NOMO-1 treated with DMSO at 0.1 percent for 48 hours (cell line): ENCODE measurements around the gene SULT1A1.
A peak's percentile ranks its signal among the peaks of the same experiment; 100 is the strongest.
"Not testable (repeated sequence)": the region's sequence is repeated elsewhere in the genome, so short reads cannot be mapped to it uniquely, and the experiment has no call there.

ENCODE experiments used
- DNase-seq: peaks from one replicate; lab custom pipeline; 2025; ENCODE audit not compliant: unreplicated experiment; lab: John Stamatoyannopoulos, UW

The SULT1A1 gene

DNA sequence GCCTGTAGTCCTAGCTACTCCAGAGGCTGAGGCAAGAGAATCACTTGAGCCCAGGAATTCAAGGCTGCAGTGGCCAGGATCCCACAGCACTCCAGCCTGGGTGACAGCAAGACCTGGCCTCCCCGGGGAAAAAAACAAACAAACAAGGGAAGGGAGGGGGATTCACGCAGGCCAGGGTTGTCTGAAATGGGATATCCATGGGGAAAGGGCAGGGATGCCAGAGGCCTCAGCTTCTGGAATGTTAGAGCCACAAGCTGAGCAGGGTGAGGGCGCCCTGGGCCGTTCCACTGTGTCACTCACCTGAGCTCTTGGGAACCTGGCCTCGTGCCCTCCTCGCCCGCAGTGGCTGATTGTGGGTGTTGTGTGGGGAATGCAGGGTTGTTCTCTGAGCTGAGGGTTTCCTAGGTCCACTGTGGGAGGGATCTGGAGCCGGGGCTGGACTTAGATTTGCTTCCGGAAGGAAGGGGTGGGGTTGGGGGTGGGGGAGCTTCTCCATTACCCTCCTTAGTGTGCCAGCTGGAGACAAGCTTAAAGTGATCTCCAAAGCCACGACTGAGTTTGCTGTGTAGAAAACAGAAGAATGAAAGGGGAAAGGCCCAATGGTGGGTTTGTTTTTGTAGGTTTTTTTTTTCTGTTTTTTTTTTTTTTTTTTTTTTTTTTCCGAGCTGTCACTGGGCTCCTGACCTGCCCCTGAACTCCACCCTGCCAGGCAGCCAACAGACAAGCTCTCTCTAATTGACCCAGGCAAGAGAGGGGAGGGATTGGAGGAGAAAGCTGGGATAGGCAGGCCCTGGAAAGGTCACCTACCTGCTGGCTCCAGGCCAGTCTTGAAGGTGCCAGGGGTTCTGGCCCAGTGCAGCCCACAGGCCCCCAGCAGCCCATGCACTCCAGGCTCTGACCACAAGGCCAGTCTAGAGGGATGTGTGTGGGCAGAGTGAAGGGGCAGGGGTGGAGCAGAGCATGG, at the start of gene SULT1A1:
TSS of gene SULT1A1 (minus strand) at position 414 of the 964 bp plus-strand sequence. CDS start 1,189 bp downstream, outside the sequence.
- DNase-seq = no peak

DNA sequence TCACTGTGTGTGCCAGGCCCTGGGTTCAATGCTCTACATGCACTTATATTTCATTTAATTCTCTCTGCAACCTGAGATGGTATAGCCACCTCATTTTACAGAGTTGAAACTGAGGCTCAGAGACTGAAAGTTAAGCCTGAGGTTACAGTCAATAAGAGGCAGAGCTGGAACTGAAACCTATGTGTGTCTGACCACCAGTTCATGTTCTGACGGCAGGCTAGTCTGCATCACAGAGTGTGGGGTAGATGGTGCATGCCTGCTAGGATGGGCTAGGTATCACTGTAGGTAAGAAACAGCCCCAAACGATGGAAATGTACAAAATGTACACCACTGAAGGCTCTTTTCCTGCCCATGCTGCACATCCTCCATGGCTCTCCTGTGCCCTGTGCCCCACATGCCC, 30.1 kb upstream of the SULT1A1 start:
- DNase-seq = not testable (repeated sequence)

DNA sequence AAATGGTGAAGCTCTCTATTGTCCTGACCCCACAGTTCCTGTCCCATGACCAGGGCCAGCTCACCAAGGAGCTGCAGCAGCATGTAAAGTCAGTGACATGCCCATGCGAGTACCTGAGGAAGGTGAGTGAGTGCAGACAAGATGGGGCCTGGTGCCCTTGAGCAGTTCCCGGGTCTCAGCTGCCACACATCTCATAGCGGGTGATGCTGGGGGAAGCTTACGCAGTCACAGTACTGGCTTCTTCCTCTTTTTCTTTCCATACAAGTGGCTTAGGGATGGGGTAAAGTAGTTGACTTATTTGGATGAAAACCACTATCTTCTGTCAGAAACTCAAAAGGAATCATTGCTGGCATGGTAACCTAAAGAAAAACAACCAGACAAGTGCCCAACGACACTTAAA, 28.5 kb upstream of the SULT1A1 start:
- DNase-seq = not testable (repeated sequence)

DNA sequence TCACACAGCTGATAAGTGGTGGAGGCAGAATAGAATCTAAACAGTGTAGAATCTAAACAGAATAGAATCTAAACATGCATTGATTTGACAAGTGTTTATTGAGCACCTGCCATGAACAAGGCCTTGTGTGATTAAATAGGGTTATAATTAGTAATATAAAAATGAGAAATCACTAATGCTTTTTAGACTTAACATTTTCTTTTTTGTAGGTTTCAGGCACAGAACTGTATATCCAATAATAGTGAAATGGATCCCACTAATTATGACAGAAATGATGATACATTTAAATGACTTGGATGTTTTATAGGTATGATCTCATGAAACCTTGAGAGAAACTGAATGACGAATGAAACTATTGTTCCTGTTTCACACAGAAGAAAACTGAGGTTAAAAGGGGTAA, 27.9 kb upstream of the SULT1A1 start, which contains the start of gene NPIPB8:
TSS of gene NPIPB8 (plus strand) at position 301 of the 400 bp plus-strand sequence. CDS start 296 bp downstream, outside the sequence.
- DNase-seq = not testable (repeated sequence)

DNA sequence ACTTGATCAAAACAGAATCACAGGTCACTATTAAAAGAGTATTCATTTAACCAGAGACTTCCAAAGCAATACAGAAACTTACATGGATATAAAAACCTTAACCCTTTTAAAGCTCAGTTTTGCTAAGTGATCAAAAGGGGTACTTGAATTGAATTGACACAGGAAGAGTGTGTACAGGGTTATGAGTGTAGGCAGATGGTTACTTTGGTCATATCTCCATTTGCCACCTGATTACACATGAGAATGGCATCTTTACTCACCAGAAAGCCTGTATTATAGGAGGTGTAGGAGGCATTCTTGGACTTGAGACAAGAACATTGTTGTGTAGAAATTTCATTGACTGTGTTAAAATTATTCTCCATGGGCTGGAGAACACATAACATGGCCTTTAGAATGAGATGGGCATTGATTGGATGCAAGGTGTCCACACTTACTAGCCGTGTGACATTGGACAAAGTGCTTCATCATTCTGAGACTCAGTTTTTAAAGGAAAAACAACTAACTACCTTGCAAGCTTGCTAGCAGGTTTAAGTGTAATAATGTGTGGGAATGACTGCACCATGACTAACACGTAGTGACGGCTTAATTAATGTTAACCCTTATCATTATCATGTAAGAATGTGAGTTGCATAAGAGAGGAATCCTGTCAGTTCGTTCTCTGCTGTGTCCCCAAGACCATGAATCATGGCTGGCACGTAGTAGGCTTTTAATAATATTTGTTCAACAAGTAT, 26.4 kb upstream of the SULT1A1 start:
- not testable (repeated sequence) for DNase-seq

DNA sequence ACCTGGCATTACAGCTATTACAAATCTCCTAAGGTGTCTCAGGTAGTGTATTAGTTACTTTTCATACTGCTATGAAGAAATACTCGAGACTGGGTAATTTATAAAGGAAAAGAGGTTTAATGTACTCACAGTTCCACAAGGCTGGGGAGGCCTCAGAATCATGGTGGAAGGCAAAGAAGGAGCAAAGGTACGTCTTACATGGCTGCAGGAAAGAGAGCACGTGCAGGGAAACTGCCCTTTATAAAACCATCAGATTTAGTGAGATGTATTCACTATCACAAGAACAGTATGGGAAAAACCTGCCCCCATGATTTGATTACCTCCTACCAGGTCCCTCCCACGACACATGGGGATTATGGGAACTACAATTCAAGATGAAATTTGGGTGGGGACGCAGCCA, 21.1 kb upstream of the SULT1A1 start:
- not testable (repeated sequence) for DNase-seq

DNA sequence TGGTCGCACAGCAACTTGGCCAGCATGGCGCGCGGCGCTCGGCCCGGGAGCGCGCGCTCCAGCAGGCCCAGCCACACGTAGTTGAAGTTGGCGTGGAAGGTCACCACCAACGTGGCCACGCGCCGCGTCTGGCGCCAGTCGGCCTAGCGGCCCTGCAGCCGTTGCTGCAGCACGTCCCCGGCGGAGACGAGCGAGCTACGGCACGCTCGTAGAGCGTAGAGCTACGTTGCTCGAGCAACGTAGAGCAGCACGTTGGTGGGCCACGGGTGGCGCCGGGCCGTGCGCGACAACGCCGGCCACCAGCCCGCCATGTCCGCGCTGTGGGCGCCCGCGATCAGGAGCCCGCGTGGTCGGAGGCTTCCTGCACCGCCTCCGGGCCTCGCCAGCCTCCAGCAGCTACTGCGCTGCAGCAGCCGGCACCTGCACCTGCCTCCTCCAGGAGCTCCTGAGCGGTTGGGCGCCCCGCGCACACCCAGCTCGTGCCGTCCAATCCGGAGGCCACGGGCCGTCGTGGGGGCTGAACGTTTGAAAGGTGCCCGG, 13.4 kb upstream of the SULT1A1 start:
- DNase-seq = peak; percentile 55

DNA sequence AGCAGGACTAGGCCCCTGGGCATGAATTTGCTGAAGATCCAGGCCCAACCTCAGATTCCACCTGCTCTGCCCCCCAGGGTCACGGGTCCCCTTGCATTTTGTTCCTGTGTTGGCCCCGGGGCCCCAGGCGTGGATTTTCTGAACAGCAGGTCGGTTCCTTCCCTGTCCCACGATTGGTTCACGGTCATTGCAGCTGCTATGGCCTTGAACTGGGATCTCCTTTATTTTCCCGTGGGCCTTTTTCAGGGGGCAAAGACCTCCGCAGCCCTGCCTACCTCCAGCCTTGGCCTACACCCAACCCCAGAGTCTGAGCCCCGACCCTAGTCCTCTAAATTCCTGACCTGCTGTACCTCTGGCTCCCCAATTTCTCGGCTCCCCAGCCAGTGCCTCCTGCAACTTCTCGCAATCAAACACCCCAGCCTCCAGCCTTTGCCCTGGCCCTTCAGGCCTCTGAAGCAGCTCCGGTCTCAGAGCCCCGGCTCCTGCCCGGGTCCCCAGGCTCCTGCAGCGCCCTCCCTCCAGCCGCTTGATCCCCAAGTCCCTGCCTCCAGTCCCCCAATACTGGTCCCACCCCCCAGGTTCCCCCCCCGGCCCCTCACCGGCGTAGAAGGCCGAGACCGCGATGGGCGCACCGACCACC, 12.8 kb upstream of the SULT1A1 start:
- DNase-seq = not testable (repeated sequence)

DNA sequence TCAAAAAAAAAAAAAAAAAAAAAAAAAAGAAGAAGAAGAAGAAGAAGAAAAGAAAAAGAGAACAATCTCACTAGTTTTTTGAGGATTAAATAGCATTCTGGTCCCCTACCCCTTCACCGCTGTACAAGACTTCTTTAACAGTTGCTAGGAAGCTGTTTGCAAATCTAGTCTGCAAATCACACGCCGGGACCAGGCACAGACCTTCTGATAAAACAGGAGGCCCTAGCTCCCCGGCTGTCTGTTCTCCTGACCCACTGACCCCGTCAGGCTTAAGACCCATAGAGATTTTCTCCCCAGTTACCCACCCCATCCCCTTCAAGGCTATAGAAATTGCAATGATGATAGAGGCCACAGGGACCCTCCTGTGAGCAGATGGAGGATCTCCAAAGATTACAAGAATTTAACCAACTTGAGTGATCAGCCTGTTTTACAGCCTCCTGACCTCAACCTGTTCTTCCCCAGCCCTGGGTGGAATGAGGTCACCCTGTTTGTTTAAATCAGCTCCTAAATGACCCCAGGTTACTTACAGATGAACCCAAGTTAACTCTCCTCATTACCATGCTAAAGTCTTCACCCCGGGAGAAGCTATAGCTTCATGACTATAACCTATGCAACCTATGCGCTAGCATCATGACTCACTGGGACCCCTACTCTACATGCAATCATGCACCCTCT, 11.8 kb upstream of the SULT1A1 start:
- no peak for DNase-seq

DNA sequence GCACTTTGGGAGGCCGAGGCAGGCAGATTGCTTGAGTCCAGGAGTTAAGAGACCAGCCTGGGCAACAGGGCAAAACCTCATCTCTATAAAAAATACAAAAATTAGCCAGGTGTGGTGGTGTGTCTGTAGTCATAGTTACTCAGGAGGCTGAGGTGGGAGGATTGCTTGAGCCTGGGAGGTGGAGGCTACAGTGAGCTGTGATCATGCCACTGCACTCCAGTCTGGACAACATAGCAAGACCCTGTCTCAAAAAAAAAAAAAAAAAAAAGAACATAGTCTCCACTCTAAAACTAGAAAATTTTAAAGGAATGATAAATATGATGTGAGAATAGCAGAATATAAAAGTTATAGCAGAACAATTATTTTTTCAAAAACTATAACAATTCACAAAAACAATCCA, 10.5 kb upstream of the SULT1A1 start:
- DNase-seq = not testable (repeated sequence)

DNA sequence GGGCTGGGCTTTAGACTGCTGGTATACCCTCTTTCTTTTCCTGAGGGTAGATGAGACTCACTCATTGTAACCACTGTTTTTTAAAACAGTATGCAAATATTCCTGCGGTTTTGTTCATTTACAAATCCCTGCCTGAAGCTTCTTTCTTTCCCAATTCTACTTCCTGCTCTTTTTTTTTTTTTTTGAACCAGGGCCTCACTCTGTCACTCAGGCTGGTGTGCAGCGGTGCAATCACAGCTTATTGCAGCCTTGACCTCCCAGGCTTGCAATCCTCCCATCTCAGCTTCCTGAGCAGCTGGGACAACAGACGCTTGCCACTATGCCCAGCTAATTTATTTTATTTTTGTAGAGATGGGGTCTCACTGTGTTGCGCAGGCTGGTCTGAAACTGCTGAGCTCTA, 8.0 kb upstream of the SULT1A1 start:
- DNase-seq = peak; percentile 49

DNA sequence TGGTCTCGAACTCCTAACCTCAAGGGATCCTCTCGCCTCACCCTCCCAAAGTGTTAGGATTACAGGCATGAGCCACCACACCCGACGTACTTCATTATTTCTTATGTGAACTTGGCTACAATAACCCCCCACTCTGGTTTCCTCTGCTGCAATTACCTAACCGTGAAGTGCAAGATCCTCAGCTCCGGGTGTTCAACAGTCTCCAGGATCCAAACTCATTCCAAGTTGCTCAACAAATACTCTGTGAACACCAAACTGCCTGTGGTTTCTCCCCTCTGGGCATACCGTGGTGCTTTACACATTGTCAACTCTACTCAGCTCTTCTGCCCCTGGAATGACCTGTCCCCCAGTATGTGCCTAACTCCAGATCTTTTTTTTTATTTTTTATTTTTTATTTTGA, 6.8 kb upstream of the SULT1A1 start:
- no peak for DNase-seq

DNA sequence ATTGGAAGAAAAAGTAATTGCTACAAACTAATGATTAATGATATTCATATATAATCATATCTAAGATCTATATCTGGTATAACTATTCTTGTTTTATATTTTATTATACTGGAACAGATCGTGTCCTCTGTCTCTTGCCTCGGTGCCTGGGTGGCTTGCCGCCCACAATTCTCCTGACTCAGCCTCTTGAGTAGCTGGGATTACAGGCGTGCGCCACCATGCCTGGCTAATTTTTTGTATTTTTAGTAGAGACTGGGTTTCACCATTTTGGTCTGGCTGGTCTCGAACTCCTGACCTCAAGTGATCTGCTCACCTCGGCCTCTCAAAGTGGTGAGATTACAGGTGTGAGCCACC, 6.4 kb upstream of the SULT1A1 start:
- not testable (repeated sequence) for DNase-seq

DNA sequence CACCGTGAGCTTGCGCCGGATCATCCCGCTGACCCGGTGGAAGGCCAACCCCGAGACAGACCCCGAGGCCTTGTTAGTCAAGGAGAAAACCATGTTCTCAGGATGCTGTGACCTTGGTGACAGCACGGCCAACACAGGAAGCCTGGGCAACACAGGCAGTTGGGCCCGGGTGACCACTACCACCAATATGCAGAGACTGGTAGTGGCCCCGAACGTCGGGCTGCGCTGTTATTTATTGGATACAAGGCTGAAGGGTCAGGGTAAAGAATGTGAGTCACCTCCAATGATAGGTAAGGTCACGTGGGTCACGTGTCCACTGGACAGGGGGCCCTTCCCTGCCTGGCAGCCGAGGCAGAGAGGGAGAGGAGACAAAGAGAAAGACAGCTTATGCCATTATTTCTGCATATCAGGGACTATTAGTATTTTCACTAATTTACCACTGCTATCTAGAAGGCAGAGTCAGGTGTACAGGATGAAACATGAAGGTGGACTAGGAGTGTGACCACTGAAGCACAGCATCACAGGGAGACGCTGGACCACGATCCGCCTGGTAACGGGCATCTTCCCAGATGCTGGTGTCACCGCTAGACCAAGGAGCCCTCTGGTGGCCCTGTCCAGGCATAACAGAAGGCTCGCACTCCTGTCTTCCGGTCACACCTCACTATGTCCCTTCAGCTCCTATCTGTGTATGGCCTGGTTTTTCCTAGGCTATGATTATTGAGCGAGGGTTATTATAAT, 5.8 kb upstream of the SULT1A1 start:
- not testable (repeated sequence) for DNase-seq

DNA sequence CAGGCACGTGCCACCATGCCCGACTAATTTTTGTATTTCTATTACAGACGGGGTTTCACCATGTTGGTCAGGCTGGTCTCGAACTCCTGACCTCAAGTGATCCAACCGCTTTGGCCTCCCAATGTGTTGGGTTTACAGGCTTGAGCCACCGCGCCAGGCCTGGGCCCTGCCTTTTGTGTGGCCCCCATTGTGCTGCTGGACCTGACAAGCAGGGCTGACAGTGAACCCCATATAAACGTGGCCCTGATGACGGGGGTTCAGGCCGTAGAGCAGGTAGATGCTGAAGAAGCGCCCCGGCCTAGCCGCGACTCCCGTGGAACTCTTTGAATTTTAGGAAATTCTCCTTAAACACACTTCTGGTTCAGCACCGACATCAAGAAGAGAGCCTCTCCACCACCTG, 4.7 kb upstream of the SULT1A1 start:
- not testable (repeated sequence) for DNase-seq

DNA sequence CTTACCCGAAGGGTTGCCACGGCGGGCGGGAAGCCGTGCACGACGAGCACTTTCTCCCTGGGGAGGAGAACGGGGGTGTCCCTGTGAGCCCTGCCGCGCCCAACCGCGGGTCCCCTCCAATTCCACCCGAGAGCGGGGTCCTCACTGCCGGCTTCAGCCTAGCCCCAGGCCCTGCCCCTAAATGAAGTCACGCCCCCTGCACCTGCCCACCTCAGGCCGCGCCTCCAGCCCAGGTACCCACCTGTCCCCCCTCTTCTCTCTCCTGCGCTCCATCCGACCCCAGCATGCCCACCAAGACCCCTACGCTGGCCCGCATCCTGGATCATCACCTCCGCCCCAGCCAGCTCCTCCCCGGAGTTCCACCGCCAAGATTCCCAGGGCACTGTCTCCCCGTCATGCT, 4.1 kb upstream of the SULT1A1 start:
- DNase-seq = not testable (repeated sequence)

DNA sequence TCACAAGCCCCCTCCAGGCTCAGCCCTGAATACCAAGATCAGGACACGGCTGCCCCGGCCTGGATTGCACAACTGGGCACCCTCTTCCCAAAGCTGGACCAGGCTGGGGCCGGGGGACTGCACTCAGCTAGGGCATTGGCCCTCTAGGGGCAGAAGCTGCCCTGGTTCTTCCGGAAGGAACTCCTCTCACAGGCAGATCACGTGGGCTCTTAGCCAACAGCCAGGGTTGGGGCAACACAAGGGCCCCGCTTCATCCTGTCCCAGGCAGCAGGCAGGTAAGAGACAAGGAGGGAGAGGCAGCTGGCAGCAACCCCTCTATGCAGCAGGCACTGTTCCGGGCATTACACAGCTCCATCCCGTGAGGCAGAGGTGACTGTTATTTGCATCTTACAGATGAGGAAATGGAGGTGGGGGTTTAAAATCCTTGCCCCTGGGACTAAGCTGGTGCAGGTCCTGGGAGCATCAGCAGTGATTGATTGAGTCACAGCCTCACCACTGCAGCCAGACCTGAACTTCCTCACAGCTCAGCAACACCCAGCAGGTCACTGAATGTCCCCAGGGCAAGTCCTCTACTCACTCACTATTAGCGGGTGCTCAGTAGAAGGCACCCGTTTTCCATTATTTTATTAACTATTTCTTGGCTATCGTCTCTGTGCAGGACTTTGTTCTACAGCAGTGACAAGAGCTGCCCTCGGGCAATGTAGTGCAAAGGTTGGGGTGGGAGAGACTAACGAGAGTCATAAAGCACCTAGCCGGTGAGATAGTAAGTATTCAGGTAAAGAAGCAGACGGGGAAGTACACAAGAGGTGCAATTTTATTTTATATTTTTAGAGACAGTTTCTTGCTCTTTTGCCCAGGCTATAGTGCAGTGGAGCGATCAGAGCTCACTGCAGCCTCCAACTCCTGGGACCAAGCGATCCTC, 2.8 kb upstream of the SULT1A1 start:
- not testable (repeated sequence) for DNase-seq

DNA sequence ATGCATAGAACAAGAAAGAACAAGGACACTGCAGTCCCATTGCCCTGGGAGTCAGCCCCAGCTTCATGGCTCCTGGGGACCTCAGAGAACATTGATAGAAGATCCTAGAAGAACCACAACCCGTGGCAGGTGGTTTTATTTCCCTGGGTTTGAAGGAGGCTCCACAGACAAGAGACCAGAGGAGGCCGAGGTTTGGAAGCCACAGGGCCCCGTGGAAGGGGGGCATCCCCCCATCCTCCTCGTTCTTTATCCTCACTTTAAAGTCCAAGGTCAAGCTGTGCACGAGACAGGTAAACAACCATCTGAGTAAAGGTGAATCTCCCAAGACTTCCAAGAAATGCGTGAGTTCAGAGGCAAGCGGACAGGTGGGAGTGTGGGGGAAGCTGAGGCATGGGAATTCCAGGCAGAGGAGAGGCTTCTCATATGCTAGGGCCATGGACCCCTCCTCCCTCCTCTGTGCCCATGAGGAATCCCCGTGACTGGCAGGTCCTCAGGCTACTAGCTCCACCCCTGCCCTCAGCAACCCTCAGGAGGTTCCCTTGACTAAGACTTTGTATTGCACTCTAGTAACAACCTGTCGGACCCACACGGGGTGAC, 849 bp upstream of the SULT1A1 start:
- DNase-seq = no peak
